B cell (primary cell): ENCODE data around the gene GLYATL3. TPM values are rescaled to one million over a fixed set of nuclear protein-coding genes. Genes with fewer than 3 reads are reported as not detected.
A peak's percentile ranks its signal among the peaks of the same experiment; 100 is the strongest.

ENCODE experiments used
- ATAC-seq: fragments of 200-7000 bp; cut with Tn5 transposase; one replicate; pipeline ENCODE4 v1.10.0; 2021; ENCODE audit warnings: low read depth, mild to moderate bottlenecking, moderate number of reproducible peaks, moderate library complexity
- CTCF ChIA-PET: fragments of 350-600 bp; sonication (Branson Sonifier 250); formaldehyde crosslinking; loops from one replicate; lab custom pipeline; 2021; ENCODE audit warnings: antibody characterized with exemption, inconsistent platforms; lab: Charles Lee
- POLR2A ChIA-PET: fragments of 350-600 bp; sonication (Branson Sonifier 250); formaldehyde crosslinking; loops from one replicate; lab custom pipeline; 2021; ENCODE audit warnings: antibody characterized with exemption; lab: Charles Lee
- DNase-seq: peaks from one replicate; pipeline ENCODE4 v3.0.0; 2013
- H2AFZ ChIP-seq: 2 replicates; pipeline ENCODE4 v1.6.1; 2012; ENCODE audit warnings: mild to moderate bottlenecking, low read depth, low read length; ENCODE audit not compliant: insufficient read depth, poor library complexity, severe bottlenecking
- H3K27ac ChIP-seq, 2 donors: 1 replicate in 1 of 2; 2 replicates in 1 of 2; pipeline ENCODE4 v1.5.1; 2012 to 2013; ENCODE audit warnings: low read length in 2 of 2, mild to moderate bottlenecking in 2 of 2, moderate library complexity in 1 of 2
- H3K27me3 ChIP-seq, 4 experiments: fragments of 200-600 bp in 1 of 4; sonication (generic) in 1 of 4; replicated peaks in 1 of 4; 1 replicate in 2 of 4; 2 replicates in 2 of 4; pipeline versions ENCODE4 v1.6.1 to v1.7.0; 2013 to 2016; ENCODE audit warnings: low read length in 3 of 4, mild to moderate bottlenecking in 2 of 4, mixed read lengths in 1 of 4, moderate library complexity in 1 of 4; ENCODE audit not compliant: insufficient read depth in 4 of 4, control insufficient read depth in 3 of 4; ENCODE audit errors: control extremely low read depth in 1 of 4
- H3K36me3 ChIP-seq, 2 experiments: replicated peaks in 1 of 2; 1 replicate in 1 of 2; 2 replicates in 1 of 2; pipeline versions ENCODE4 v1.6.1 to v1.7.1; 2013; ENCODE audit warnings: low read length in 1 of 2; ENCODE audit not compliant: insufficient read depth in 2 of 2, control insufficient read depth in 1 of 2; ENCODE audit errors: control extremely low read depth in 1 of 2, extremely low read depth in 1 of 2
- H3K4me1 ChIP-seq, 2 donors: fragments of 200-600 bp in 1 of 2; sonication (generic) in 1 of 2; 1 replicate in 1 of 2; 2 replicates in 1 of 2; pipeline versions ENCODE4 v1.5.1 to v1.6.1; 2013 to 2017; ENCODE audit warnings: low read length in 2 of 2; ENCODE audit not compliant: control insufficient read depth in 2 of 2, insufficient read depth in 2 of 2
- H3K4me2 ChIP-seq: replicated peaks from 2 replicates; pipeline ENCODE3; 2012; ENCODE audit warnings: mild to moderate bottlenecking, low read depth, low read length; ENCODE audit not compliant: poor library complexity, severe bottlenecking
- H3K4me3 ChIP-seq, 5 experiments: fragments of 200-600 bp in 1 of 5; sonication (generic) in 1 of 5; 1 replicate in 3 of 5; 2 replicates in 2 of 5; pipeline versions ENCODE4 v1.5.1 to v1.7.0; 2011 to 2016; ENCODE audit warnings: low read length in 4 of 5, mild to moderate bottlenecking in 4 of 5, low read depth in 2 of 5, control low read depth in 1 of 5, moderate library complexity in 1 of 5; ENCODE audit not compliant: insufficient read depth in 1 of 5; ENCODE audit errors: control extremely low read depth in 1 of 5, extremely low read depth in 1 of 5
- H3K79me2 ChIP-seq: fragments of 200-600 bp; sonication (generic); one replicate; pipeline ENCODE4 v1.6.0; 2016; ENCODE audit warnings: low read length; ENCODE audit not compliant: control insufficient read depth, insufficient read depth
- H3K9ac ChIP-seq: fragments of 200-600 bp; sonication (generic); 2 replicates; pipeline ENCODE4 v1.6.1; 2017; ENCODE audit warnings: mild to moderate bottlenecking, low read length, moderate library complexity
- H3K9me3 ChIP-seq, 3 donors: one replicate each; pipeline versions ENCODE4 v1.6.1 to v1.7.1; 2013; ENCODE audit warnings: low read length in 2 of 3; ENCODE audit not compliant: control insufficient read depth in 2 of 3, insufficient read depth in 1 of 3; ENCODE audit errors: control extremely low read depth in 1 of 3
- H4K20me1 ChIP-seq: 2 replicates; pipeline ENCODE4 v1.6.0; 2012; ENCODE audit warnings: mild to moderate bottlenecking, low read length; ENCODE audit not compliant: insufficient read depth, control insufficient read depth, poor library complexity, severe bottlenecking
- H3K27ac Mint-ChIP-seq: one replicate; pipeline ENCODE4 v1.8.0; 2021; ENCODE audit warnings: mixed read lengths
- H3K27me3 Mint-ChIP-seq: one replicate; pipeline ENCODE4 v1.8.0; 2021; ENCODE audit warnings: mixed read lengths
- H3K4me1 Mint-ChIP-seq: one replicate; pipeline ENCODE4 v1.8.0; 2021; ENCODE audit warnings: mixed read lengths
- H3K4me3 Mint-ChIP-seq: one replicate; pipeline ENCODE4 v1.8.0; 2021; ENCODE audit warnings: mixed read lengths
- H3K9me3 Mint-ChIP-seq: one replicate; pipeline ENCODE4 v1.8.0; 2022; ENCODE audit warnings: mixed read lengths; ENCODE audit not compliant: insufficient read depth
- EZH2 ChIP-seq: IDR thresholded peaks from 2 replicates; pipeline ENCODE4 v1.6.1; 2012; ENCODE audit warnings: borderline replicate concordance, low read depth, mild to moderate bottlenecking, moderate library complexity, low read length; ENCODE audit not compliant: insufficient read depth, poor library complexity, severe bottlenecking
- WGBS: methylation state at CpG from one replicate; pipeline ENCODE4 v1.1.5; 2013; ENCODE audit warnings: missing lambda C conversion rate; ENCODE audit not compliant: insufficient coverage; 5-methylcytosine and 5-hydroxymethylcytosine counted together
- intact Hi-C: fragments of 100-400 bp; cut with micrococcal nuclease; formaldehyde crosslinking; loops from one replicate; pipeline ENCODE4 v1.10.0; 2022
- polyA plus RNA-seq: library from polyadenylated mRNA; depleted of rRNA; stranded (reverse); fragments of >200 nt; gene quantifications from 2 replicates; pipeline ENCODE4 v1.2.3, GENCODE V29; 2012
- total RNA-seq, 2 donors: library from RNA; stranded (reverse); fragments of 120-200 nt in 1 of 2; gene quantifications; 1 replicate in 1 of 2; 2 replicates in 1 of 2; pipeline versions ENCODE4 v1.2.3 to v1.2.4, GENCODE V29; 2013 to 2022
- TF ChIP-seq, protein P1 (sequence below): fragments of 200-600 bp; IDR thresholded peaks from one replicate; pipeline ENCODE4 v1.8.0; 2022; ENCODE audit warnings: antibody characterized with exemption, mild to moderate bottlenecking

GLYATL3 gene
- total and polyA plus RNA-seq, 2 donors (not counting 1 experiment from before 2014, with no cell fraction given), result not detected

- Mint-ChIP-seq H3K4me3 (peak overlapping the region; percentile 80), H3K27me3 (peaks cover 32% of the 10 kb centered on the region), H3K4me1 (peaks cover 18% of the 10 kb centered on the region), H3K27ac (no peak overlapping the region), H3K9me3 (no peaks in the 10 kb centered on the region)
- H3K4me3 ChIP-seq, result peak overlapping the region; percentile 12 to 60 (median 38)
- ChIA-PET CTCF (interaction anchor here (1.5 kb wide), 1 partner anchor 19 kb away, joined by 7 read pairs; no protein-coding TSS in a partner anchor), POLR2A (no interaction called here)
- peak overlapping the region; percentile 53 for H3K9ac ChIP-seq
- H4K20me1 ChIP-seq, result no peaks in the 10 kb centered on the region
- H3K27me3 ChIP-seq, result peaks cover 0 to 19% (median 7%) of the 10 kb centered on the region in 4 experiments
- intact Hi-C loops, result no loop called here
- H3K9me3 ChIP-seq, result no peaks in the 10 kb centered on the region
- ATAC-seq, result no peak
- H3K4me1 ChIP-seq, result peaks cover 13 to 19% of the 10 kb centered on the region in 2 donors
- peak overlapping the region; percentile 79 for H3K4me2 ChIP-seq
- WGBS, result under 1% methylated on average over 32 of the region's 38 CpGs
- H3K79me2 ChIP-seq, result no peaks in the 10 kb centered on the region
- peak; percentile 10 for DNase-seq
- TF ChIP-seq EZH2, result no peak
- TF ChIP-seq, protein P1, sequence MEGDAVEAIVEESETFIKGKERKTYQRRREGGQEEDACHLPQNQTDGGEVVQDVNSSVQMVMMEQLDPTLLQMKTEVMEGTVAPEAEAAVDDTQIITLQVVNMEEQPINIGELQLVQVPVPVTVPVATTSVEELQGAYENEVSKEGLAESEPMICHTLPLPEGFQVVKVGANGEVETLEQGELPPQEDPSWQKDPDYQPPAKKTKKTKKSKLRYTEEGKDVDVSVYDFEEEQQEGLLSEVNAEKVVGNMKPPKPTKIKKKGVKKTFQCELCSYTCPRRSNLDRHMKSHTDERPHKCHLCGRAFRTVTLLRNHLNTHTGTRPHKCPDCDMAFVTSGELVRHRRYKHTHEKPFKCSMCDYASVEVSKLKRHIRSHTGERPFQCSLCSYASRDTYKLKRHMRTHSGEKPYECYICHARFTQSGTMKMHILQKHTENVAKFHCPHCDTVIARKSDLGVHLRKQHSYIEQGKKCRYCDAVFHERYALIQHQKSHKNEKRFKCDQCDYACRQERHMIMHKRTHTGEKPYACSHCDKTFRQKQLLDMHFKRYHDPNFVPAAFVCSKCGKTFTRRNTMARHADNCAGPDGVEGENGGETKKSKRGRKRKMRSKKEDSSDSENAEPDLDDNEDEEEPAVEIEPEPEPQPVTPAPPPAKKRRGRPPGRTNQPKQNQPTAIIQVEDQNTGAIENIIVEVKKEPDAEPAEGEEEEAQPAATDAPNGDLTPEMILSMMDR, result no peak
- peak overlapping the region; percentile 65 for H2AFZ ChIP-seq
- H3K36me3 ChIP-seq, result no peaks in the 10 kb centered on the region
- peak overlapping the region in 1 of 2 donors; percentile 8 for H3K27ac ChIP-seq
These were observed 51.5 kb downstream of the GLYATL3 start for GRCh38 chr6:49551078-49551865.

DNA sequence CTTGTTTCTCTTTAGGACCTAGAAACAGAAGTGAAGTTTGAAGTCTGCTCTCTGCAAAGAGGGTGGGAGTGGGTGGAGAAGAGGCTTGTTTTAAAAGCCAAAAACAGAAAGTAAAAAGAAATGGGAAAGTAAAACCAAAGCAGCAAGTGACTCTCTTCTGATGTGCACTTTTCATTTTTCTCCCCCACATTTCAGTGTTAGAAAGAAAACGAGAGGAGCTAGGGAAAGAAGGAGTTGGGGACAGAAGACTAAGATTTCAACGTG lies 52.1 kb downstream of the GLYATL3 start:
- Mint-ChIP-seq H3K4me1 (peaks cover 18% of the 10 kb centered on the region), H3K27ac (no peak overlapping the region), H3K27me3 (peaks cover 27% of the 10 kb centered on the region), H3K9me3 (no peaks in the 10 kb centered on the region), H3K4me3 (peak overlapping the region; percentile 80)
- H3K4me2 ChIP-seq, result peak overlapping the region; percentile 79
- no peak overlapping the region for H3K27ac ChIP-seq
- intact Hi-C loops, result no loop called here
- H3K27me3 ChIP-seq, result peaks cover 0 to 19% (median 7%) of the 10 kb centered on the region in 4 experiments
- H3K9ac ChIP-seq, result peak overlapping the region; percentile 53
- H3K9me3 ChIP-seq, result no peaks in the 10 kb centered on the region
- CTCF ChIA-PET, result no interaction called here
- H2AFZ ChIP-seq, result peak overlapping the region; percentile 65
- no CpG with 5 or more reads among the region's 2 CpGs for WGBS
- H3K4me3 ChIP-seq, result peak overlapping the region in 3 of 5 experiments; percentile 38 to 60 (median 44)
- H4K20me1 ChIP-seq, result no peaks in the 10 kb centered on the region
- H3K36me3 ChIP-seq, result no peaks in the 10 kb centered on the region
- POLR2A ChIA-PET, result no interaction called here
- H3K79me2 ChIP-seq, result no peaks in the 10 kb centered on the region
- H3K4me1 ChIP-seq, result peaks cover 13 to 19% of the 10 kb centered on the region in 2 donors
- DNase-seq (no peak), ATAC-seq (no peak)
- TF ChIP-seq EZH2, result no peak
- TF ChIP-seq, protein P1, result no peak
